ENCODE data around the gene PLA2G6. TPM values are rescaled to one million over a fixed set of nuclear protein-coding genes. Genes with fewer than 3 reads are reported as not detected.
A peak's percentile ranks its signal among the peaks of the same experiment; 100 is the strongest.

The PLA2G6 gene
- total and polyA plus RNA-seq, 9 of the 15 experiments (the other 6 are each of a cell fraction or from before 2014, with no cell fraction given) = 0.11 to 12.2 (median 9.7) TPM

DNA sequence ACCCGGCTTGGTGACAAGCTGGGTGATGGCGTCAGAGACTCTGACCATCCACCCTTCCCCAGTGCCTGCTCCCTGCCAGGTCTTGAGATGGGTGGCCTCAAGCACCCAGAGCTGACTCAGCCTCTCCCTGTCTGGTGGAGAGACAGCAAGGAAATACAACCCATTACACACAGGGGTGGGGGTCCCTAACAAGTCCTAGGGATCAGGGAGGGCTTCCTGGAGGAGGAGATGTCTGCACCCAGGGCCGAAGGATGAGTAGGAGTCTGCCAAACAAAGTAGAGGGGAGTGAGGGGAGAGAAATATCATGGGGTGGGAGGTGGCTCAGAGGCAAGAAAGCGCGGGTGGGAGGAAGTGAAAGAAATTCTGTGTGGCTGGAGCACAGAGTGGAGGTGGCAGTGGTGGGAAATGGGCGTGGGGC, 26.9 kb upstream of the PLA2G6 start:
- Histone ChIP-seq H4K20me1 (replicated peaks; ENCODE audit: control insufficient read depth, insufficient read depth, low read length) (peaks cover 22% of the 10 kb centered on the region; the same call in 1 of the 2 replicates), H3K9me3 (replicated peaks; ENCODE audit: control insufficient read depth, insufficient read depth, low read depth, low read length) (no peaks in the 10 kb centered on the region), H3K36me3 (ENCODE audit: control insufficient read depth, insufficient read depth, low read length) (peaks cover 3% of the 10 kb centered on the region; the same call in 1 of the 3 replicates), H3K27me3 (ENCODE audit: control insufficient read depth in 2 of 2, insufficient read depth in 2 of 2, low read length in 2 of 2) (no peaks in the 10 kb centered on the region), H2AFZ (ENCODE audit: low read depth, low read length) (no peak overlapping the region), H3K4me1 (replicated peaks in 1 of 2; ENCODE audit: control insufficient read depth in 2 of 2, insufficient read depth in 2 of 2, low read length in 2 of 2) (peaks cover 0 to 3% of the 10 kb centered on the region in 2 experiments; a peak in 2 of 5 replicates), H3K9me1 (ENCODE audit: control insufficient read depth, insufficient read depth, low read length) (no peaks in the 10 kb centered on the region), H3K79me2 (ENCODE audit: control insufficient read depth, insufficient read depth, low read length) (peaks cover 33% of the 10 kb centered on the region), H3K4me3 (no peak overlapping the region), H3K27ac (ENCODE audit: extremely low read depth, low read depth, low read length) (no peak overlapping the region), H3K9ac (ENCODE audit: insufficient read depth in 1 of 2, low read depth in 2 of 2, low read length in 2 of 2) (no peak overlapping the region), H3K4me2 (ENCODE audit: insufficient read depth, low read length) (no peak overlapping the region)
- POLR2A ChIA-PET = interaction anchor here (1.6 kb wide), 1 partner anchor 11 kb away, joined by 3 read pairs; no protein-coding TSS in a partner anchor
- no peak for ATAC-seq
- CTCF ChIA-PET (ENCODE audit: low intra/inter-chr PET ratio) = no interaction called here
- WGBS (ENCODE audit: insufficient coverage, low coverage, missing lambda C conversion rate) = 83% methylated on average over 2 of the region's 6 CpGs
- in situ Hi-C loops (cut with MboI) = no loop called here
- no peak for FAIRE-seq
- no TSS peak for BruUV-seq (replicated peaks)
- no peak for TF ChIP-seq SAFB2 (IDR thresholded peaks at IDR 0.05; ENCODE audit: borderline replicate concordance, low read depth, low read length, severe bottlenecking)
- peak; percentile 75 for TF ChIP-seq ZFP36 (IDR thresholded peaks at IDR 0.05; ENCODE audit: low read depth, low read length, partially characterized antibody)
- intact Hi-C loops (cut with micrococcal nuclease) = loop anchor here (10.0 kb wide), 1 partner anchor 94 kb away; the partner anchor contains the start of gene BAIAP2L2
- DNase-seq (ENCODE audit: extremely low read depth in 1 of 4, low spot score in 3 of 4) = no peak

DNA sequence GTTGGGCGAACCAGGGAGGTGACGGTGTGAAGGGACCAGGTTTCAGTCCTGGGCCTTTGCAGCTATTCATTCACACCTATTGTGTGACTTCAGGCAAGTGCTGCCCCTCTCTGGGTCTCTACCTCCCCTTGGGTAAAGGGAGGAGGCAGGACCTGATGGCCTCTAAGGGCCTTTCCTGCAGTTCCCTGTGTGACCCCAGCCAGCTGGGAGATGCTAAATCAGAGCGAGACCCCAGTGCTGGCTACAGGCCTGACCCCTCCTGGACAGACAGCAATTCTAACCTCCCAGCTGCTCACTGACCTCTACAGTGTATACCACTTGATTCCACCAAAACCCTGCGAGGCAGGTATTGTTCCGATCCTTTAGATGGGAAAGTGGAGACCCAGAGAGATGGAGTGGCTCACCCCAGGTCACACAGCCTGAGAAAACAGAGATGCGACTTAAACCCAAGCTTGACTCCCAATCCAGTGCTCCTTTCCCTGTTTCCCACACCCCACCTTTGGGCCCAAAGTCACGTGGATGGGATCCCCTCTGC, 26.3 kb upstream of the PLA2G6 start:
- H3K9ac ChIP-seq (ENCODE audit: insufficient read depth in 1 of 2, low read depth in 2 of 2, low read length in 2 of 2) = no peak overlapping the region; a peak in 1 of 4 replicates
- H3K4me2 ChIP-seq (ENCODE audit: insufficient read depth, low read length) = no peak overlapping the region
- no peaks in the 10 kb centered on the region for H3K27me3 ChIP-seq (ENCODE audit: control insufficient read depth in 2 of 2, insufficient read depth in 2 of 2, low read length in 2 of 2)
- 66% methylated on average over 5 of the region's 7 CpGs for WGBS (ENCODE audit: insufficient coverage, low coverage, missing lambda C conversion rate)
- no peaks in the 10 kb centered on the region for H3K9me3 ChIP-seq (replicated peaks; ENCODE audit: control insufficient read depth, insufficient read depth, low read depth, low read length)
- H3K4me1 ChIP-seq (replicated peaks in 1 of 2; ENCODE audit: control insufficient read depth in 2 of 2, insufficient read depth in 2 of 2, low read length in 2 of 2) = peaks cover 0 to 5% of the 10 kb centered on the region in 2 experiments; a peak in 3 of 5 replicates
- intact Hi-C loops (cut with micrococcal nuclease) = loop anchor here (10.0 kb wide), 1 partner anchor 93 kb away; the partner anchor contains the start of gene BAIAP2L2
- H3K79me2 ChIP-seq (ENCODE audit: control insufficient read depth, insufficient read depth, low read length) = peaks cover 39% of the 10 kb centered on the region
- no peak overlapping the region for H2AFZ ChIP-seq (ENCODE audit: low read depth, low read length)
- no peak for DNase-seq (ENCODE audit: extremely low read depth in 1 of 4, low spot score in 3 of 4)
- in situ Hi-C loops (cut with MboI) = no loop called here
- no peak overlapping the region for H3K27ac ChIP-seq (ENCODE audit: extremely low read depth, low read depth, low read length)
- no peak for ATAC-seq
- FAIRE-seq = no peak
- peaks cover 18% of the 10 kb centered on the region; the same call in 1 of the 2 replicates for H4K20me1 ChIP-seq (replicated peaks; ENCODE audit: control insufficient read depth, insufficient read depth, low read length)
- no TSS peak for BruUV-seq (replicated peaks)
- H3K9me1 ChIP-seq (ENCODE audit: control insufficient read depth, insufficient read depth, low read length) = no peaks in the 10 kb centered on the region
- peaks cover 3% of the 10 kb centered on the region; the same call in 1 of the 3 replicates for H3K36me3 ChIP-seq (ENCODE audit: control insufficient read depth, insufficient read depth, low read length)
- ChIA-PET POLR2A (interaction anchor here (1.6 kb wide), 1 partner anchor 12 kb away, joined by 3 read pairs; no protein-coding TSS in a partner anchor), CTCF (ENCODE audit: low intra/inter-chr PET ratio) (no interaction called here)
- no peak overlapping the region for H3K4me3 ChIP-seq
- TF ChIP-seq ZNF444 (CRISPR knock-in tag; IDR thresholded peaks at IDR 0.05) = no peak
- TF ChIP-seq ZNF324 (CRISPR knock-in tag; IDR thresholded peaks at IDR 0.05) = no peak
- no peak for TF ChIP-seq ZBTB8A (IDR thresholded peaks at IDR 0.05; ENCODE audit: partially characterized antibody)
- TF ChIP-seq, protein P1, sequence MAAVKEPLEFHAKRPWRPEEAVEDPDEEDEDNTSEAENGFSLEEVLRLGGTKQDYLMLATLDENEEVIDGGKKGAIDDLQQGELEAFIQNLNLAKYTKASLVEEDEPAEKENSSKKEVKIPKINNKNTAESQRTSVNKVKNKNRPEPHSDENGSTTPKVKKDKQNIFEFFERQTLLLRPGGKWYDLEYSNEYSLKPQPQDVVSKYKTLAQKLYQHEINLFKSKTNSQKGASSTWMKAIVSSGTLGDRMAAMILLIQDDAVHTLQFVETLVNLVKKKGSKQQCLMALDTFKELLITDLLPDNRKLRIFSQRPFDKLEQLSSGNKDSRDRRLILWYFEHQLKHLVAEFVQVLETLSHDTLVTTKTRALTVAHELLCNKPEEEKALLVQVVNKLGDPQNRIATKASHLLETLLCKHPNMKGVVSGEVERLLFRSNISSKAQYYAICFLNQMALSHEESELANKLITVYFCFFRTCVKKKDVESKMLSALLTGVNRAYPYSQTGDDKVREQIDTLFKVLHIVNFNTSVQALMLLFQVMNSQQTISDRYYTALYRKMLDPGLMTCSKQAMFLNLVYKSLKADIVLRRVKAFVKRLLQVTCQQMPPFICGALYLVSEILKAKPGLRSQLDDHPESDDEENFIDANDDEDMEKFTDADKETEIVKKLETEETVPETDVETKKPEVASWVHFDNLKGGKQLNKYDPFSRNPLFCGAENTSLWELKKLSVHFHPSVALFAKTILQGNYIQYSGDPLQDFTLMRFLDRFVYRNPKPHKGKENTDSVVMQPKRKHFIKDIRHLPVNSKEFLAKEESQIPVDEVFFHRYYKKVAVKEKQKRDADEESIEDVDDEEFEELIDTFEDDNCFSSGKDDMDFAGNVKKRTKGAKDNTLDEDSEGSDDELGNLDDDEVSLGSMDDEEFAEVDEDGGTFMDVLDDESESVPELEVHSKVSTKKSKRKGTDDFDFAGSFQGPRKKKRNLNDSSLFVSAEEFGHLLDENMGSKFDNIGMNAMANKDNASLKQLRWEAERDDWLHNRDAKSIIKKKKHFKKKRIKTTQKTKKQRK (IDR thresholded peaks at IDR 0.05; ENCODE audit: borderline replicate concordance, low read depth, low read length) = no peak
- TF ChIP-seq FOXA1 (IDR thresholded peaks at IDR 0.05; ENCODE audit: borderline replicate concordance) = no peak
- TF ChIP-seq ZNF124 (CRISPR knock-in tag; IDR thresholded peaks at IDR 0.05) = no peak
- no peak for TF ChIP-seq PURB (CRISPR knock-in tag; IDR thresholded peaks at IDR 0.05; ENCODE audit: low read depth)
- TF ChIP-seq ZBED1 (IDR thresholded peaks at IDR 0.05) = no peak
- TF ChIP-seq SRSF7 (optimal IDR thresholded peaks at IDR 0.05; ENCODE audit: low read depth, low read length) = no peak

Measured in K562 (cell line).